ENCODE measurements around the gene GNAT3. TPM values are rescaled to one million over a fixed set of nuclear protein-coding genes. Genes with fewer than 3 reads are reported as not detected.

GNAT3 gene
- total RNA-seq, 4 donors from 2014 or later: not detected

Other genes starting within 250 kb of the GNAT3 start
- 100 to 1,000 TPM; 137 to 244 (median 155) TPM for gene CD36, start 126.6 kb upstream of the GNAT3 start, total RNA-seq